H9 (cell line): Measurements from ENCODE around the gene CASP4. TPM values are rescaled to one million over a fixed set of nuclear protein-coding genes. Genes with fewer than 3 reads are reported as not detected.

Source experiments
- DNase-seq: peaks from one replicate; pipeline ENCODE4 v3.0.0-alpha.2; 2017
- H2AFZ ChIP-seq: one replicate; pipeline ENCODE4 v1.6.1; 2013; ENCODE audit warnings: mild to moderate bottlenecking, low read length, control low read depth, moderate library complexity
- H2AK5ac ChIP-seq: 2 replicates; pipeline ENCODE4 v1.6.1; 2013; ENCODE audit warnings: low read length, control low read depth, mixed read lengths; ENCODE audit not compliant: insufficient read length
- H2BK120ac ChIP-seq: one replicate; pipeline ENCODE4 v1.6.1; 2013; ENCODE audit warnings: low read depth, mild to moderate bottlenecking, low read length, control low read depth, inconsistent platforms; ENCODE audit not compliant: poor library complexity, severe bottlenecking
- H2BK12ac ChIP-seq: 2 replicates; pipeline ENCODE4 v1.6.1; 2013; ENCODE audit warnings: low read length, control low read depth, mixed read lengths, low read depth; ENCODE audit not compliant: insufficient read length
- H2BK15ac ChIP-seq: 2 replicates; pipeline ENCODE4 v1.6.1; 2013; ENCODE audit warnings: low read depth, low read length, control low read depth
- H2BK20ac ChIP-seq: one replicate; pipeline ENCODE4 v1.6.1; 2013; ENCODE audit warnings: low read depth, mild to moderate bottlenecking, low read length, control low read depth, inconsistent platforms; ENCODE audit not compliant: poor library complexity, severe bottlenecking
- H2BK5ac ChIP-seq: 2 replicates; pipeline ENCODE4 v1.6.1; 2013; ENCODE audit warnings: low read length, control low read depth, mixed read lengths; ENCODE audit not compliant: insufficient read length
- H3K14ac ChIP-seq: 2 replicates; pipeline ENCODE4 v1.6.1; 2013; ENCODE audit warnings: low read length, control low read depth; ENCODE audit not compliant: insufficient read depth
- H3K18ac ChIP-seq: 2 replicates; pipeline ENCODE4 v1.6.1; 2013; ENCODE audit warnings: low read depth, mild to moderate bottlenecking, mixed read lengths, low read length, control low read depth; ENCODE audit not compliant: insufficient read length
- H3K23ac ChIP-seq: 2 replicates; pipeline ENCODE4 v1.6.1; 2013; ENCODE audit warnings: low read length, control low read depth, mixed read lengths, low read depth; ENCODE audit not compliant: insufficient read length
- H3K23me2 ChIP-seq: 2 replicates; pipeline ENCODE4 v1.6.1; 2013; ENCODE audit warnings: low read depth, mild to moderate bottlenecking, mixed read lengths, low read length, control low read depth; ENCODE audit not compliant: insufficient read length, poor library complexity, severe bottlenecking
- H3K27ac ChIP-seq: 2 replicates; pipeline ENCODE4 v1.5.1; 2013; ENCODE audit warnings: low read length, control low read depth, mixed read lengths, low read depth; ENCODE audit not compliant: insufficient read length
- H3K27me3 ChIP-seq: 2 replicates; pipeline ENCODE4 v1.6.1; 2013; ENCODE audit warnings: low read length, control low read depth, inconsistent platforms; ENCODE audit not compliant: insufficient read depth
- H3K4ac ChIP-seq: 2 replicates; pipeline ENCODE4 v1.6.1; 2013; ENCODE audit warnings: low read depth, mild to moderate bottlenecking, control low read depth, inconsistent platforms, low read length, moderate library complexity
- H3K4me1 ChIP-seq: 2 replicates; pipeline ENCODE4 v1.6.1; 2013; ENCODE audit warnings: low read length, control low read depth, inconsistent platforms; ENCODE audit not compliant: insufficient read depth
- H3K4me2 ChIP-seq: 2 replicates; pipeline ENCODE4 v1.6.1; 2013; ENCODE audit warnings: low read length, control low read depth, mixed read lengths; ENCODE audit not compliant: insufficient read length, insufficient read depth
- H3K56ac ChIP-seq: 2 replicates; pipeline ENCODE4 v1.6.1; 2013; ENCODE audit warnings: low read depth, mild to moderate bottlenecking, mixed read lengths, low read length, control low read depth; ENCODE audit not compliant: insufficient read length
- H3K79me1 ChIP-seq: 2 replicates; pipeline ENCODE4 v1.6.1; 2013; ENCODE audit warnings: low read depth, mild to moderate bottlenecking, moderate library complexity, low read length, control low read depth, inconsistent platforms; ENCODE audit not compliant: insufficient read depth, poor library complexity, severe bottlenecking
- H3K79me2 ChIP-seq: 2 replicates; pipeline ENCODE4 v1.6.1; 2013; ENCODE audit warnings: low read length, control low read depth, inconsistent platforms; ENCODE audit not compliant: insufficient read depth
- H3K9ac ChIP-seq: 2 replicates; pipeline ENCODE4 v1.6.1; 2013; ENCODE audit warnings: low read length, control low read depth, mixed read lengths; ENCODE audit not compliant: insufficient read length; ENCODE audit errors: extremely low read depth
- H3K9me3 ChIP-seq: one replicate; pipeline ENCODE4 v1.6.1; 2013; ENCODE audit warnings: low read depth, low read length, inconsistent platforms; ENCODE audit not compliant: control insufficient read depth
- H3T11ph ChIP-seq: one replicate; pipeline ENCODE4 v1.6.1; 2013; ENCODE audit warnings: mild to moderate bottlenecking, low read length, control low read depth, inconsistent platforms
- H4K20me1 ChIP-seq: one replicate; pipeline ENCODE4 v1.6.1; 2013; ENCODE audit not compliant: control insufficient read depth, insufficient read length, insufficient read depth
- H4K5ac ChIP-seq: 2 replicates; pipeline ENCODE4 v1.6.1; 2013; ENCODE audit warnings: low read depth, mild to moderate bottlenecking, mixed read lengths, low read length, control low read depth; ENCODE audit not compliant: insufficient read length
- H4K8ac ChIP-seq: replicated peaks from 2 replicates; pipeline ENCODE4 v1.6.1; 2013; ENCODE audit warnings: low read length, control low read depth, mixed read lengths, low read depth; ENCODE audit not compliant: insufficient read length
- H4K91ac ChIP-seq: 2 replicates; pipeline ENCODE4 v1.6.1; 2013; ENCODE audit warnings: low read depth, mild to moderate bottlenecking, moderate library complexity, mixed read lengths, low read length, control low read depth; ENCODE audit not compliant: insufficient read length
- H3K27ac Mint-ChIP-seq, 3 experiments: 2 replicates in 2 of 3; 3 replicates in 1 of 3; pipeline ENCODE4 v1.8.0; 2020 to 2021; ENCODE audit warnings: mixed read lengths in 3 of 3, mild to moderate bottlenecking in 1 of 3, moderate library complexity in 1 of 3
- H3K27me3 Mint-ChIP-seq: 2 replicates; pipeline ENCODE4 v1.8.0; 2021; ENCODE audit warnings: low read depth, mild to moderate bottlenecking, moderate library complexity, mixed read lengths
- H3K36me3 Mint-ChIP-seq, 3 experiments: 2 replicates in 2 of 3; 3 replicates in 1 of 3; pipeline ENCODE4 v1.8.0; 2020 to 2021; ENCODE audit warnings: low read depth in 3 of 3, mixed read lengths in 3 of 3; ENCODE audit not compliant: insufficient read depth in 1 of 3
- H3K4me1 Mint-ChIP-seq, 2 experiments: 2 replicates each; pipeline ENCODE4 v1.8.0; 2020; ENCODE audit warnings: mixed read lengths in 2 of 2
- H3K4me3 Mint-ChIP-seq, 2 experiments: 2 replicates in 1 of 2; 3 replicates in 1 of 2; pipeline ENCODE4 v1.8.0; 2020 to 2021; ENCODE audit warnings: mild to moderate bottlenecking in 2 of 2, mixed read lengths in 2 of 2, moderate library complexity in 1 of 2
- H3K9me3 Mint-ChIP-seq, 2 experiments: 2 replicates in 1 of 2; 3 replicates in 1 of 2; pipeline ENCODE4 v1.8.0; 2020; ENCODE audit warnings: mild to moderate bottlenecking in 2 of 2, mixed read lengths in 2 of 2, moderate library complexity in 1 of 2
- CTCF ChIP-seq: fragments of 200-600 bp; sonication (generic); conservative IDR thresholded peaks from 3 replicates; pipeline ENCODE4 v1.8.0; 2021; ENCODE audit warnings: antibody characterized with exemption, mild to moderate bottlenecking
- WGBS: extraction: QIAGEN DNeasy Blood & Tissue Kit; methylation state at CpG from one replicate; pipeline ENCODE4 v1.1.7; 2013; ENCODE audit warnings: missing lambda C conversion rate, low lambda C conversion rate, mixed read lengths; ENCODE audit not compliant: insufficient read length; ENCODE audit errors: extremely low coverage; 5-methylcytosine and 5-hydroxymethylcytosine counted together
- total RNA-seq: library from RNA; stranded (reverse); gene quantifications from 2 replicates; pipeline ENCODE4 v1.2.1, GENCODE V29; 2021

The CASP4 gene
- total RNA-seq, 1 experiment from 2014 or later, result not detected

DNA sequence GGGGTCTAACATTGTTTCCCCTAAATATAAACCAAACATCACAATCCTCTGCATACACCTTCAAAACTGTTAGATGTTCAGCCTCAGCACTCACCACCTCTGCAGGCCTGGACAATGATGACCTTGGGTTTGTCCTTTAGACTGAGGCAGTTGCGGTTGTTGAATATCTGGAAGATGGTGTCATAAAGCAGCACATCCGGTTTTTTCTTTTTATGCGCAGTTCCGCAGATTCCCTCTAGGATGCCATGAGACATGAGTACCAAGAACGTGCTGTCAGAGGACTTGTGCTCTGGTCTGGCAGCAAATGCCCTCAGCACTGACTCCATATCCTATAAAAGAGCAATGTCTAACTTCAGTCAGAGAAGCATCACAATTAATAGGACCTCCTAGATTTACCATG lies 31.8 kb upstream of the CASP4 start:
- no peak overlapping the region for H3K4me3 Mint-ChIP-seq
- TF ChIP-seq CTCF, result no peak
- Histone ChIP-seq H2BK20ac (no peak overlapping the region), H3K14ac (no peak overlapping the region), H3T11ph (no peak overlapping the region), H4K91ac (no peak overlapping the region), H3K9me3 (no peaks in the 10 kb centered on the region), H3K18ac (no peak overlapping the region), H3K4ac (no peak overlapping the region), H4K20me1 (no peaks in the 10 kb centered on the region), H3K27me3 (no peaks in the 10 kb centered on the region), H3K79me1 (no peaks in the 10 kb centered on the region), H2BK15ac (no peak overlapping the region), H3K4me2 (no peak overlapping the region), H2AK5ac (no peak overlapping the region), H3K9ac (no peak overlapping the region), H3K4me1 (no peaks in the 10 kb centered on the region), H2AFZ (no peak overlapping the region), H4K8ac (no peak overlapping the region), H3K56ac (no peak overlapping the region), H3K23me2 (no peaks in the 10 kb centered on the region), H3K23ac (no peak overlapping the region), H2BK5ac (no peak overlapping the region), H3K79me2 (no peaks in the 10 kb centered on the region), H4K5ac (no peak overlapping the region), H2BK120ac (no peak overlapping the region), H3K27ac (no peak overlapping the region), H2BK12ac (no peak overlapping the region)
- H3K36me3 Mint-ChIP-seq, result peaks cover 0 to 2% (median 0%) of the 10 kb centered on the region in 3 experiments; a peak in 3 of 7 replicates
- no peaks in the 10 kb centered on the region; a peak in 2 of 5 replicates for H3K9me3 Mint-ChIP-seq
- H3K27me3 Mint-ChIP-seq, result no peaks in the 10 kb centered on the region
- no peak for DNase-seq
- no CpG with 5 or more reads among the region's 5 CpGs for WGBS
- 0 out of 4 replicates have a peak, but pooled peaks cover 0 to 2% of the 10 kb centered on the region in 2 experiments for H3K4me1 Mint-ChIP-seq
- no peak overlapping the region for H3K27ac Mint-ChIP-seq
